NCI-H146 treated with DMSO at 0.1 percent for 48 hours (cell line): Measurements from ENCODE around the gene SHISA9.
A peak's percentile ranks its signal among the peaks of the same experiment; 100 is the strongest.

ENCODE experiments used
- DNase-seq: peaks from one replicate; lab custom pipeline; 2025; ENCODE audit not compliant: unreplicated experiment; lab: John Stamatoyannopoulos, UW

SHISA9 gene

DNA sequence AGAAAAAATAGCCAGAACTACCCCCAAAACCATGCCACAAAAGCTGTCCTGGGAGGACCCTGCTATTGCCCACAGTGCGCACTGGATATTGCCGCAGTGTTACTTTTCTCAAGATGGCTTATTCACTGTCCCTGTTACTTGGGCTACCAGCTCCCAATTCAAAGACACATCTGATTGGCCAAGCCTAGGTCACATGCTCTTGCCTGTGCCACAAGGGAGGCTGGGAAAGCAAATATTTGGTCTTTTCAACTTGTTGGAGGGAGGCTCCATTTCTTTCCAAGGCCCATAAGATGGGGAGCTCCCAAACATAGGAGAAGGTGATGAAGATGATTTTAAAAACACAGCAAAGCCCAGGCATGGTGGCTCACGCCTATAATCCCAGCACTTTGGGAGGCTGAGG lies 257.0 kb downstream of the SHISA9 start:
- no peak for DNase-seq

DNA sequence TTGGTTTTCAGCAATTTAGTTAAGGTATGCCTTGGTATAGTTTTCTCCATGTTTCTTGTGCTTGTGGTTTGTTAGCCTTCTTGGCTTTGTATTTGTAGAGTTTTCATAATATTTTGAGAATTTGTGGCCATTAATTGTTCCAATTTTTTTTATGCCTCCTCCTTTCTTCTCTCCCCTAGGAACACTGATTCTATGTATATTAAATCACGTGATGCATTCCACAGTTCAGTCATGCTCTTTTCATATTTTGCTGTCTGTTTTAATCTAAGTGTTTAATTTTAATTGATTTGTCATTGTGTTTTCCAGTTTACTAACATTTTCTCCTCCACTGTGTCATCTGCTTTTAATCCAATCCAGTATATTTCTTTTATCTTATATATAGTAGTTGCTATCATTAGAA lies 263.6 kb downstream of the SHISA9 start:
- no peak for DNase-seq

GRCh38 chr16:13168091-13168572 lies 266.7 kb downstream of the SHISA9 start:
- DNase-seq: peak; percentile 5

GRCh38 chr16:13171313-13171712 lies 269.9 kb downstream of the SHISA9 start:
- no peak for DNase-seq

DNA sequence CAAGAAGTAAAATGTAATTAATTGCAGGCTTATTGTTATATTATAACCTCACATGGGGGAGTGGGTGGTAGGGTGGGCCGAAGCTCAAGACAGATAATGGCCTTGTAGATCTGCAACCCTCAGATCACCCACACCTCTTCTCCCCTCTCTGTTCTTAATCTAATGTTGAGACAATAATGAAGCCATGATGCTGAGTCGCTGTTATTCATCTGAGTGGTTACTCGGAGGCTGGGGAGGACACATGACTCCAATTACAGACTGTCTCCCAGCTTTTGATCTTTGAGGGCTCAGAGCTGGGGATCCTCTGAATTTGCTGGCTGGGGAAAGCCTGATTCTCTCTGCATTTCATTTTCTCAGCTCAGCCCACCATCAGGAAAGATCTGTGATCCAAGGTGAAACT lies 275.3 kb downstream of the SHISA9 start:
- DNase-seq: no peak

GRCh38 chr16:13178318-13178717 lies 276.9 kb downstream of the SHISA9 start:
- no peak for DNase-seq

DNA sequence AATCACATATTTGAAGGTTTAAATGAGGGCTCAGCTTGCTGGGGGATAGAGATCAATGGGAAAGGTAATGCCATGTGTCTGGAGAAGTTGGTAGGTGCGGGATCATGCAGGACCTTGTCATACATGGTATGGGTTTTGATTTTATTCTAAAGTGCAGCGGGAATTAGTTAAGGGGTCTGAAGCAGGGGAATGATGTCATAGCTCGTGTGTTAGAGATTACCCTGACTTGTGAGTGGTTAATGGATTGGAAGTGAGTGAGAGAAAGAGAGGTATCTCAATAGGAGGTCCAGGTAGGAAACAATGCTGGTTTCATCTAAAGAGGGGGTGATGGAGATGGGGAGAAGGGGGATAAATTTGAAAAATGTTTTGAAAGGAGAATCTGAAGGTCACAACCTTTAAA lies 280.0 kb downstream of the SHISA9 start:
- no peak for DNase-seq

GRCh38 chr16:13186813-13187212 lies 285.4 kb downstream of the SHISA9 start:
- no peak for DNase-seq

DNA sequence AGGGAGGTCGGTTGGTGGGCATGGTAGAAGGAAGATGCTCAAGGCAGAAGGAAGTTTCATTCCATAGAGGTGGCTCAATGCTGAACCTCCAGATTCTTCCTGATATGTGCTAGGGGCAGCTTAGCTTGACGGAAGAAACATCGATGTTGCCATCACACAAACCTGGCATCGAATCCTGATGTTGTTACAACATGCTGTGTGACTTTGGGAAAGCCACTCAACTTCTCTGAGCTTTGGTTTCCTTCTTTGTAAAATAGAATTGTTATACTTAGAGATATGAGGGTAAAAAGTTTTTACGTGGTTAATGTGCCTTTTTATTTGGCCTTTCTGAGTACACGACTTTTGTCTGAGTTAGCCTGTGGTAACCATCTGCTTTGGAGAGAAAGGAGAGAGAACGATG lies 287.9 kb downstream of the SHISA9 start:
- no peak for DNase-seq

DNA sequence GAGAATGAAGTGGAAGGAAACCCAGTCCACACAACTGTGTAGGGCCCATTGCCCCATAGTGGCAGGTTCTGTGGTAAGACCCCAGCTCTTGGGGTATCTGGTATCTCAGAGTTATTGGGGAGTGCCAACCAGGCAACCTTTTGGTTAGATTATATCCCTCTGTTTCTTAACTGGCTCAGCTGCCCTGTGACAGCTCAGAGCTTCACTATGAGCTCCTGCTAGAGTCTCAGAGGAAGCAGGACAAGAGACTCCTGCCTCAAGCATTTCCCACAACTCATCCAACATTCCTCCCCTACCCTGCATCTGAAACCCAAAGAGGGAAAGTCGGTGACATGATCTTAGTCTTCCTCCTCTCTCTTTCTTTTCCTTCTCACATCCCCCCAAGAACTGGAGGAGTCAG lies 292.3 kb downstream of the SHISA9 start:
- DNase-seq: no peak

DNA sequence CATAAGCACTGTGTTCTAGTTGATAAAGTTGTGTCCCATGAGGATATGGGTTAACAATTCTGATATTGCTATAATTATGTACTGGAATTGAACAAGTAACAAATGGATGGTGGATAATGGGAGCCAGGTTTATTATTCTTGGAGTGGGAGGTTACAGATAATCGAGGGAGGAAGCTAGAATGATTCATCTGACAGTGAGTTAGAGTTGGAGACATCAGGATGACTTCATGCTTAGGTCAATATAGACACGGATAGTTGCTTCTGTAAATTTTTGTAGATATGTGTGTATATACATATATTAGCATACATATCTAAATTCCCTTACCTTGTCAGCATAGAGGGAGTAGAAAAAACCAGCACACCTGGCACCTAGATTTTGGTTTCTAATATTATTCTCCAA lies 293.4 kb downstream of the SHISA9 start:
- DNase-seq: no peak

GRCh38 chr16:13203725-13204124 lies 302.3 kb downstream of the SHISA9 start:
- DNase-seq: no peak

- DNase-seq: no peak
Observed at GRCh38 chr16:13205352-13205751, 304.0 kb downstream of the SHISA9 start.

DNA sequence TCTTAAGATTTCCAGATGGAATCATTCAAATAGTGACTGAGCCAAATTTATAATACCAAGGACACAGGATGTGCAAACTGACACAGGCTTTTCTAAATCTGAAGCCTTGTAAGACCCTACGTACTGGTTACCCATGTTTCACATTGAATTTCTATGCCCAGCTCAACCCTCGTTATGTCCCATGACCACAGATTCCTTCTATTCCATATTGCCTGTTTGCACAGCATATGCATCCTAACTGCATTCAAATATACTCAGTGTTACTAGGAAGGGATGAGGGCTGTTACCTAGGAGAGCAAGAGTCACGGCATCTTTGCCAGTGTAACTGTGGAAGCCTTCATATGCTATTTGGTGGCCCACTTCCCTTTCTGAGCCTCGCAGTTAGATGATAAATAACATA lies 305.2 kb downstream of the SHISA9 start:
- no peak for DNase-seq

DNA sequence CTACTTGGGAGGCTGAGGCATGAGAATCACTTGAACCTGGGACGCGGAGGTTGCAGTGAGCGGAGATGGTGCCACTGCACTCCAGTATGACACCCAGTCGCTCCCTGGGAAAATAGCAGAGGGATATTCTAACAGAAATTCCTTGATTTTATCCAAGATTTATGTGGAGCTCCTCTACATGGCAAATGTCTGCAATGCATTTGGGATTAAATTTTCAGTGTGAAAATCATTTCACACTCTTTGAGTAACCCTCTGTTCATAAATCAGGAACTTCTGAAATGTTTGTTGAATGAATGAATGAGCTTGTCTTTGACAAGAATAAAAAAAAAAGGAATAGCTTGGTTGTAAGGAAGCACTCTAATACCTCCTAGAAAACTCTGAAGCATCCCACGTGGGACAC lies 305.8 kb downstream of the SHISA9 start:
- DNase-seq: no peak

- DNase-seq: no peak
Observed at GRCh38 chr16:13223666-13224065, 322.3 kb downstream of the SHISA9 start.

- DNase-seq: no peak
Observed at GRCh38 chr16:13229039-13229438, 327.6 kb downstream of the SHISA9 start.

GRCh38 chr16:13231365-13231764 lies 330.0 kb downstream of the SHISA9 start:
- DNase-seq: no peak

DNA sequence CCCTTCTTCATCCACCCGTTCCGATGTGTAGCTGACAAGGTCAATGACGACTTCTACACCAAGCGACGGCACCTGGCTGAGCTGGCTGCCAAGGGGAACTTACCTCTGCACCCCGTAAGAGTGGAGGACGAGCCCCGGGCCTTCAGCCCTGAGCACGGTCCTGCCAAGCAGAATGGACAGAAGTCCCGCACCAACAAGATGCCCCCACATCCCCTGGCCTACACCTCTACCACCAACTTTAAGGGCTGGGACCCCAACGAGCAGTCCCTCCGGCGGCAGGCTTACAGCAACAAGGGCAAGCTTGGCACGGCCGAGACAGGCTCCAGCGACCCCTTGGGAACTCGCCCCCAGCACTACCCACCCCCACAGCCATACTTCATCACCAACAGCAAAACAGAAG lies 333.6 kb downstream of the SHISA9 start:
- DNase-seq: no peak

- no peak for DNase-seq
Observed at GRCh38 chr16:13236308-13236707, 334.9 kb downstream of the SHISA9 start.

DNA sequence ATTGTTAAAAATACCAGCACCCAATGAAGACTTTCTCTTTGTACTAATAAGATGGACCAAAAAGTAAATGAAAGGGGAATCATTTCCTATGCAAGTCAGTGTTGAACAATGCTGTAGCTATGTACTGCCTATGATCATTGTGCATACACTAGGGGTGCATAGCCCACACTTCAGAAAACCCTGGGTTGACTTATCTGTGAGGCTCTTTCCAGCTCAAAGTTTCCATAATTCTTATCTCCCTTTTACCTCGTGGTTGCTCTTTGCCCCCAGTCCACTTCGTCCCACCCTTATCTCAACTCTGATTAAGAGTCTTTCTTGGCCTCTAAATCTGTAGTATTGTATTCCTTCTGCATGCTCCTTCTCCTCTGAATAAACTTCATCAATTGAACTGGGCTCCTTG lies 336.8 kb downstream of the SHISA9 start:
- DNase-seq: no peak

DNA sequence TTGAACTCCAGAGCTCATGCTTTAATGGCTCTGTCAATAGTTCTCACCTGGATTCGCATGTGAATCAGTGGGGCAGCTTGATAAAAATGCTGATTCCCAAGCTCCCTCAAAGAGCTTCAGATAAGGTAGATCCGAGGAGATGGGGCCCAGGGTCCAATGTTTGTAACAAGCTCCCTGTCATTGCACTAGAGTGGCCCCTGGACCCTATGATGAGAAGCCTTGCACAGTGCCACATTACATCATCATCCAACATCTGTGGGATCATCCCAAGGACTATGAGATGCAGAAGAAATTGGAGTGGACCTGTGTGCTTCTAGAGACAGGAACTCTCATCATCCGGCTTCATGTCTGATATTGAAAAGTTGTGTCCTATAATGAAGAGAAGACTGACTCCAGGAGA lies 340.8 kb downstream of the SHISA9 start:
- DNase-seq: no peak

DNA sequence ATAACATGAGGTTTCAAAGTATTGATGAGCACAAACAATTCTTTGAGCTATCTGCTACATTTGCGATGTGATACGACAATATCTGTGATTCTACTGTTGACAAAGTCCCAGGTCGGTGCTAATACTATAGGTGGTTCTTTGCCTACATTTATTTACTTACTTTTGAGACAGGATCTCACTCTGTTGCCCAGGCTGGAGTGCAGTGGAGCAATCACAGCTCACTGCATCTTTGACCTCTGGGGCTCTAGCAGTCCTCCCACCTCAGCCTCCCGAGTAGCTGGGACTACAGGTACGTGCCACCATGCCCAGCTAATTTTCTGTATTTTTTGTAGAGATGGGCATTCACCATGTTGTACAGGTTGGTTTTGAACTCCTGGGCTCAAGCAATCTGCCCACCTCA lies 343.4 kb downstream of the SHISA9 start:
- DNase-seq: no peak
